NCI-H2029 treated with DMSO at 0.1 percent for 48 hours (cell line): ENCODE data around the gene C1RL.

ENCODE experiments used
- DNase-seq: peaks from one replicate; lab custom pipeline; 2025; lab: John Stamatoyannopoulos, UW

The C1RL gene, protein sequence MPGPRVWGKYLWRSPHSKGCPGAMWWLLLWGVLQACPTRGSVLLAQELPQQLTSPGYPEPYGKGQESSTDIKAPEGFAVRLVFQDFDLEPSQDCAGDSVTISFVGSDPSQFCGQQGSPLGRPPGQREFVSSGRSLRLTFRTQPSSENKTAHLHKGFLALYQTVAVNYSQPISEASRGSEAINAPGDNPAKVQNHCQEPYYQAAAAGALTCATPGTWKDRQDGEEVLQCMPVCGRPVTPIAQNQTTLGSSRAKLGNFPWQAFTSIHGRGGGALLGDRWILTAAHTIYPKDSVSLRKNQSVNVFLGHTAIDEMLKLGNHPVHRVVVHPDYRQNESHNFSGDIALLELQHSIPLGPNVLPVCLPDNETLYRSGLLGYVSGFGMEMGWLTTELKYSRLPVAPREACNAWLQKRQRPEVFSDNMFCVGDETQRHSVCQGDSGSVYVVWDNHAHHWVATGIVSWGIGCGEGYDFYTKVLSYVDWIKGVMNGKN

DNA sequence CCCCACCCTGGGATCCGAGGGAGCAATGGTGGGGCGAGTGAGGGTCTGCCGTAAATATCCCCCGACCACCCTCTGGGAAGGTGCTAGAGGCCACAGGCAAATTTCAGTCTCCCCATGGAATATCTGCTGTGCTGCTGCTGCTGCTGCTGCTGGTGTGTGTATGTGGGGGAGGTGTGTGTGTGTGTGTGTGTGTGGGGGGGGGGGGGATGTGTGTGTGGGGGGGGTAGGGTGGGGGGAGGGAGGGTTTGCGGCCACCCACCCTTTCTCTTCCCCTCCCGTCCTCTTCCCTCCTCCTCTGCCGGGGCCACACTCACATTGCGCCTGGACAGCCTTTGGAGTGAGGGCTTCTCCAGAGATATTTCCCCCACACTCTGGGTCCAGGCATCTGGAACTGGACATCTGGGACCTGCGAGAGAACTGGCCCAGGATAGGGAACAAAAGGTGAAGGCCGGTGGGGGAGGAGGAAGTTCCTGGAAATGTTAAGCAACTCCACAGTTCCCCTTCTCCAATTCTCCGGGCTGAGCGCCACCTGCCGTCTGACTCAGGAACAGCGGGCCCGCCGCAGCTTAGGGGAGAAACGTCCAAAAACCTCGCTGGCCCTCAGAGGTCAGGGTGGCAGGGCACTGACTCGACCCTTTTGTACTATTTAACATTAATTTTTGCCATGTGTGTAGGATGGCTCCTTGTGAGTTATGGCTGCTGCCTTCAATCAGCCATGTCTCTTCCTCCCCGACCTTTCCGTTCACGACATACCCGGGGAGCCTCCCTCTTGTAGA, at the start of gene C1RL:
Gene C1RL (minus strand): TSS at position 419 of the 776 bp plus-strand sequence. CDS start 34 bp downstream, at position 385.
- DNase-seq, result peak; percentile 70

DNA sequence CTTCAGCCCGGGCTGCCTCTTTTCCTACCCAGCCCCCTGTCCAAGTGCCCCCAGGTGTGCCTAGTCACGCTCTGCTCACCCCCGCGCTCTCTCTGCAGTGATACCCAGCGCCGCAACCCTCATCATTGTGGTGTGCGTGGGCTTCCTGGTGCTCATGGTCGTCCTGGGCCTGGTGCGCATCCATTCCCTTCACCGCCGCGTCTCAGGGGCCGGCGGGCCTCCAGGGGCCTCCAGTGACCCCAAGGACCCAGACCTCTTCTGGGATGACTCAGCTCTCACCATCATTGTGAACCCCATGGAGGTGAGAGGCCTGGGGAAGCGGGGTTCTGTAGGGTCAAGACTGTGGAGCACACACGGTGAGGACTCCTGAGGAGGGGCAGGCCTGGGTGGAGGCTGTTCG, 48.4 kb upstream of the C1RL start:
- DNase-seq, result no peak

DNA sequence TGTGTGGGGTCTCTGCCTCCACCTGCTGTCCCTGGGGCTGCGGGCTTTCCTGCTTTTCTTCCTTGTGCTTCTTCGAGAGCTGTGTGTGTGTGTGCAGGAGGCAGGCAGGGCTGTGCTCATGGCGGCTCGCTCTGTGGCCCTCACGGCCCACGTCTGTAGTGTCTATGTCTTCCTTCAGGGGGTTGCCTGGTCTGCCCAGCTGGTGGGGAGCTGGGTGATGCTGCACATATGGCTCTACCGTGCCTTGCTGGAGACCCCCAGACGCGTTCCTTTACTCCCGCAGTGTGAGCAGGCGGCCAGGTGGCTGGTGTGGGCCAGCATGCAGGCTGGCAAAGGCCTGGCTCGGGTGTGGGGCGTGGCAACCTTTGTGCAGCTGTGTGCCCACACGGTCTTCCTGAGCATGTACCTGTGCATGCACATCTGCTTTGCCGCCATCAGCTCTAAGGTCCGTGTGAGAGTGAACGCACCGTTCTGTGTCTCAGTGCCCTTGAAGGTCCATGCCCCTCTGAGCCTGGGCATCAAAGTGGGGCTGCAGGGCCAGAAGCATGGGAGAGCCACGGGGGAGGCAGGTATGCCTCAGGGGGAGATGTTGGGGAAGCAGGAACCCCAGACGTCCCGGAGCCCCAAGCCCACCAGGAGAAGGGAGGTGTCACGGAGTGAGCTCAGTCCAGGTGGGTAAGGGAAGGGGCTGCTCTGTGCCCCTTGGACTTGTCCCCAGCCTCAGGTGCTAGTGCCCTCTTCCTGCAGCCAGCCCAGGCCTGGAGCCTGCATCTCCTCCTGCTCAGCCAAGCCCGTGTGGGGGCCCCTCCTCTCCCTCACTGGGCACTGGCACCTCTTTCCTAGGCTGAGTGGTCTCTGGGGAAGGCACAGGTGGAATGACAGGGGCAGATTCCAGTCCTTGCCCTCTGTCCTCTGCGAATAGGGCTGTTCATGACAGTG, 47.5 kb upstream of the C1RL start:
- DNase-seq, result no peak

DNA sequence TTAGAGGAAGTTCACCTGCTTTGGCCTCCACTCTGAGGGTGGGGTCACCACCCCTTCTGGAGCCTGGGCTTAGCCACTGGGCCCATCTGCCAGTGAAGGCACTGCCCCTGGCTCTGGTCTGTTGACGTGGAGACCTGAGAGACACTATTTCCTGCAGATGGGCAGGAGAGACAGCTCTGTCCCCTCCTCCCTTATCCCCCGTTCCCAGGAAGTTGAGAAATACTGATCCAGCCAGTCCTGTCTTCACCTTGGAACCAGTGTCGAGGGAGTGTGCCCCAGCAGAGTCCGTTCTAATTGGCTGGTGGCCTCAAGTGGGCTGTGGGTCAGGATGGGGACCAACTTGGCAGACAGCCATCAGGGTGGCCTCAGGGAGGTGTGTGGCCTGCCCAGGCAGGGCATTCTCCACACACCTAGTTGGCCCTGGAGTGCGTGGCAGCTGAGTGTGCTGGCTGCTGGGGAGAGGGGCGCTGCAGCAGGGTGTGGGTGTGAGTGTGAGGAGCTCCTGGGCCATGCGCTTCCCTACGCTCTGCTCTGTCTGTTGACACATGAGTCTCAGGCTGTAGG, 46.5 kb upstream of the C1RL start:
- DNase-seq, result peak; percentile 28

DNA sequence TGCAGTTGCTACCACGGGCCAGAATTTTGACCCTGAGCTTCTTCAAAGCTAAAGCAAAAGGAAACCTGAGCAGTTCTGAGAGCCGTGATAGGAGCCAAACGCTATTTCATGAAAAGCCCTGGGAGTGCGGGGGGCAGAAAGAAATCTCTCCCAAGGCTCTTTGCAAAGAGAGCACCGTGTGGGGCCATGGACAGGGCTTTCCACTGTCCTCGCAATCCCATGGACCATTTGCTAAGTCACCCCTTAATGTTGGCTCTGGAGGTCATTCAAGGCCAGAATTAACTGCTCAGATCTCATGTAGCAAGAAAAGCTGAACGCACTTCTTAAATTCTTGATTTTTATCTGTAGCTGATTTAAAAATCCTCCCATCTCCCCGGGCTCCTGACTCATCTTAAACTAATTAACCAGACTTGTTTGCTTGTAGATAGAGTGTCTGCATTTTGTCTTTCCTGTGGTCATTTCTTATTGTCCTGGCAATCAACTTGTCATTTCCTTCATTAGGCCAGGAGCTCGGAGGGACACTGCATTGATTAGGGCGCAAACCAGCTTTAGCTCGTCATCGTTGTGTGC, 46.0 kb upstream of the C1RL start:
- no peak for DNase-seq

DNA sequence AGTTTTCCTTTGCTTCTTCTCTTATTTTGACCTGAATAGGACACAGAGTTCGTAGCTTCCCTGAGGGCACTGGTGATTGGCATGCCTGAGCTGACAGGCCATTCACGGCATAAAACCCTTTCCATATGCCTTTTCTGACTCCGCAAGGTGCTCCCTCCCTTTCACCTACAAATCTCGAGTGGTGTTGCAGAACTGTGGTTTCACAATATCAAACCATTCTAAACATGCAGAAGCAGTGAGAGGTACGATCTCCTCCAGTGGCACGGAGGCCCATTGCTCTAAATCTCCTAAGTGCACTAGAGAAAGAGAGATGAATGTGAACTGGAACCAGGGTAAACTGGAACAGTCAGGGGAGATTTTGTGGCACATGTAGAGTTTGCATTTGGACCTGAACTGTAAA, 45.0 kb upstream of the C1RL start:
- DNase-seq, result no peak

DNA sequence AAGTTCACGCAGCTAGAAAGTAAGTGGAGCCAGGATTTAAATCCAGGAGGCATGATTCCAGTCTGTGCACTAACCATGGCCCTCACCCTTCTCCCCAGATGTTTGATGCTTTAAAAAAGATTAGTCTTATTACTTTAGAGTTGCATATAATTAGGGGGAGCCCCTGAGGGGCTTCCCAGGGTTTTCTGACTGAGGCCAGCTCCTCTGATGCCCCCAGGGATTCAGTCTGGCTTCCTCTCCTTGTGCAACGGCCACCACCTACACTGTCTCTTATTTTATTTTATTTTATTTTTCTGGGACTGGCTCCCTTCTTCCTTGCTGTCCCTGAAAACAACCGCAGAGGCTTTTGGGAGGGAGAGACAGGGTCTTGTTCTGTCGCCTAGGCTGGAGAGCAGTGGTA, 43.8 kb upstream of the C1RL start:
- DNase-seq, result no peak

DNA sequence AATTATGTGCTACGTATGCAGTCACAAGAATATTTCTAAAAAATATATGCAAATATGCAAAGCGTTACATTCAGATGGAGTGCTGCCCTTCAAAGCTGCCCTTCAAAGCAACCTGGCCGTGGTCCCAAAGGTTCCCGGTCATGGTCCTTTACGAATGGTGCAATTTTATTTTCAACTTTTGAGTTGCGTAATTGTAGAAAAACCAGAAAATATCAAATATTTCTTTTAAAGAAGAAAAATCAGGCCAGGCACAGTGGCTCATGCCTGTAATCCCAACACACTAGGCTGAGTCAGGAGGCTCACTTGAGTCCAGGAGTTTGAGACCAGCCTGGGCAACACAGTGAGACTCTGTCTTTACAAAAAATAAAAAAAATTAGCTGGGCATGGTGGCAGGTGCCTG, 42.5 kb upstream of the C1RL start:
- DNase-seq, result no peak

DNA sequence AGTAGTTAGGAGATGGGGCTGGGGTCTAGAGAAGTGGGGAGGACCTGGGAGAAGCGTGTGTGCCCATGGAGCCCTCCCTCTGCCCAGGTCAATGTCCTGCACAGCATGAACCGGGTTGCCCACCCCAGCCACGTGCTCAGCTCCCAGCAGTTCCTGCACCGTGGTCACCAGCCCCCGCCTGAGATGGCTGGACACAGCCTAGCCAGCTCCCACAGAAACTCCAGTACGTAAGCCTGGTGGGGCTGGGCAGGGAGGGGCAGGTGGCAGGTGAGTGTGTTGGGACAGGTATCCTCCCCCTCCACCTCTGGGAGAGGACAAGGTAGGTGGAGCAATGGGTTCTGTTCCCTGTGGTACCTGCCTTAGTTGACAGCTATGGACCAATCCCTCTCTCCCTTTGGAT, 41.8 kb upstream of the C1RL start:
- no peak for DNase-seq

DNA sequence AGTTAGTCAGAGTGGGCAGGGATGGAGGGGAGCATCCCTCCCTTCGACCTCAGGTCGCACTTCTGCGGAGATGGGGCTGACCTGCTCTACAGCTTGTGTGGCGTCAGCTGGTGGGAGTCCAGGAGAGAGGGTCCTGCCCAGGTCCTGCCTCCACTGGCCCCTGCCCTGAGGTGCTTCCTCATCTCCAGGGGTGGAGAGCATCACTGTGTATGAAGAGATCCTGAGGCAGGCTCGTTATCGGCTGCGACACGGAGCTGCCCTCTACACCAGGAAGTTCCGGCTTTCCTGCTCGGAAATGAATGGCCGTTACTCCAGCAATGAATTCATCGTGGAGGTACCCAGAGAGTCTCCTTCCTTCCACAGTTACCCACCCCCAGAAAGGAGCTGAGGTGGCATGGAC, 41.3 kb upstream of the C1RL start:
- DNase-seq, result no peak

DNA sequence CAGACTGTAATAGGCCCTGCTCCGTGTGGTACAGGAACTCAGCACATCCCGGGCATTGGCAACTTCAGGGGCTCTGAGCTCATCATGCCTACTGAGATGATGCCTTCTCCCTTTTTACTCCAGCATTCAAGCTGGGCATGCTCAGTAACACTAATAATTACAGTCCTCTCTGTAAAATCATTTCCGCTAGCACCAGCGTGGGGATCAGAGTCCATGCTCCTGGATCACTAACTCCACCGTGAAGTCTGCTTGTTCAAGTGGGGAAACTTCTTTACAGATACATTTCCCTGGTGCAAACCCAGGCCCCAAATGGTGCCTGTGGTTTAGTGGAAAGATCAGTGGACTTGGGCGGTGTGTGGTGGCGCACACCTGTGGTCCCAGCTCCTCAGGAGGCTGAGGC, 37.9 kb upstream of the C1RL start:
- no peak for DNase-seq

DNA sequence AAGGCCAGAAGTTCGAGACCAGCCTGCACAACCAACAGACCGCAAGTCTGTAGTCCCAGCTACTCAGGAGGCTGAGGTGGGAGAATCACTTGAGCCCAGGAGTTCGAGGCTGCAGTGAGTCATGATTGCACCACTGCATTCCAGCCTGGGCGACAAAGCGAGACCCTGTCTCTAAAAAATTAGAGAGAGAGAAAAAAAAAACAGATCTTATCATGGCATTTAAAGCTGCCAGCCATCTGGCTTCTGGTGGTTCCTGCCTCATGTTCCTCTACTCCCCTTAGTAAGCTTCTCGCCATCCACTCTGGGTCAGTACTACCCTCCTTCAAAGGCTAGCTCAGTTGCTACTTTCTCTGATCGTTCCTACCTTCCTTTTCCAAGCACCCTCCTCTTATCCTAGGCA, 37.2 kb upstream of the C1RL start:
- no peak for DNase-seq

DNA sequence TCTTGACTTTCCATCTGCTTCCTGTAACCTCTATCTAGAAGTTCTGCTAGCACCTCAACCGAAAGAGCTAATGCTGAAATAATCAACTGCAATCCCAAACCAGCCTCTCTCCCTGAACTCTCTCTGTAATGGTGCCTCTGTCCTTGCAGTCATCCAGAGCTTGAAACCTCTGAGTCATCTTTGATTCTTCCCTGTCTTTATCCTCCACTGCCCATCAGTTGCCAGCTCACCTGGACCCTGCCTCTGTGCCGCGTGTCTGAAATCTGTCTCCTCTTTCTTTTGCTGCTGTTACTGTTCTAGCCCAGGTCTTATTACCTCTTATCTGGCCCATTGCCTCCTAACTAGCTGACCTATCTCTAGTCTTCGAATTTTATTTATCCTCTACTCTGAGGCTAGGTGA, 36.7 kb upstream of the C1RL start:
- DNase-seq, result no peak

DNA sequence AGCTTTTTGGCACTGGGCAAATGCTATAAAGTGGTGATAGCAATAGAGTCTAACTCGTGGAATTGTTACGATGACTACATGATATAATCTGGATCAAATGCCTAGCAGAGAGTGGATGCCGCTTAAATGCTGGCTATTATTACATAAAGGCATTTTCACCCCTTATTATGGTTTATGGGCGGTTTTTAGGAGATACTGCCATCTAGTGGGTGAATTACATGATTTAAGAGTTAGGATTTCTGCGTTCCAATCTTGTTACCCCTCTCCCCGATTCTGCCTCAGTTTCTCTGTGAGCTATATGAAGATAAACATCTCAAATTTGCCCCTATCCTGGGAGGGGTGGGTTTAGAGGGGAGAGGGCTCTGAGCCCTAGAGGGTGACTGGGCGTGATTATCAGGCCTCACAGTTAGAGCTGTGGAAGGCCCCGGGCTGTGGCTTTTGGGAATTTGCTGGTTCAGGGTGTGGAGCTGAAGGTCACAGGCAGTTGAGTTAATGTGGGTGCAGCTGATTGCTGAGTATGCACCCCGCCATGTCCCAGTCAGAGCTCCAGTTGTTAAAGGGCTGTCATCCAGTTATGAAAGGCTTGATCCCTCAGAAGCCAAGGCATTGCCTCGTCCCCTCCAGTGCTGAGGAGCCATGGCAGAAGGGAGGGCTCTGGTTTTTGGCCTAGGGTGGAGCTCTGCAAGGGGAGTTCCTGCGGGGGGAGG, 35.6 kb upstream of the C1RL start:
- peak; percentile 33 for DNase-seq

DNA sequence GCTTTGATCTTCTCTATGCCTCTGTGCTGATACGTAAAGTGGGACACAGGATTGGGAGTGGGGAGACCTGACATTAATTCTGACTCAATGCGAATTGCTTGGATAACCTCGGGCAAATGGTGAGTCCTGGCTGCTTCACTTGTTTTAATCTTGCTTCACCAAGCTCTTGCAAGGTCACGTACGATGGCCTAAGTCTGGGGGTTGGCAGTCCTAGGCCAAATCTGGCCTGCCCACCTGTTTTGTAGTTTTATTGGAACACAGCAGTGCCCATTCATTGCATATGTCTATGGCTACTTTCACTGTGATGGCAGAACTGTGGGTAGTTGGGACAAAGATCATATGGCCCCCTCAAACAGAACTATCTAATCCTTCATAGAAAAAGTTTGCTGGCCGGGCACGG, 34.5 kb upstream of the C1RL start:
- no peak for DNase-seq

DNA sequence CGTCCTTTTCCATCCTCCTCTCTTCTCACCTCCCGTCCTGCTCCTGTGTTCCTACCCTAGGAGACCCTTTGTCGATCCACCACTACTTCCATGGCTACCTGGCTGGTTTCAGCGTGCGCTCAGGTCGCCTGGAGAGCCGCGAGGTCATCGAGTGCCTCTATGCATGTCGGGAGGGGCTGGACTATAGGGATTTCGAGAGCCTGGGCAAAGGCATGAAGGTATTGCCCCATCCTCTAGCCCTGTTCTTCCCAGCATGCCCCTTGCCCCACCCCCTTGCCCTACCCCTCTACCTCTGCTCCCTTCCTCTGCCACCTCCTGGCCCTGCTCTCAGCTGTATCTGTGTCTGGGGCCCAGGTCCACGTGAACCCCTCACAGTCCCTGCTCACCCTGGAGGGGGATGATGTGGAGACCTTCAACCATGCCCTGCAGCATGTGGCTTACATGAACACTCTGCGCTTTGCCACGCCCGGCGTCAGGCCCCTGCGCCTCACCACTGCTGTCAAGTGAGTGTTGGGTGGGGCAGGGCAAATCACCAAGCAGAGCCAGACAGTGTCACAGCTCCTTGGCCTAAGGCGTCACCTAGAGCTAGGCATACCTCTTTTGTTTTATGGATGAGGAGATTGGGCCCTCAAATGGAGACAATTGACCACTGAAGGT, 33.9 kb upstream of the C1RL start:
- no peak for DNase-seq

DNA sequence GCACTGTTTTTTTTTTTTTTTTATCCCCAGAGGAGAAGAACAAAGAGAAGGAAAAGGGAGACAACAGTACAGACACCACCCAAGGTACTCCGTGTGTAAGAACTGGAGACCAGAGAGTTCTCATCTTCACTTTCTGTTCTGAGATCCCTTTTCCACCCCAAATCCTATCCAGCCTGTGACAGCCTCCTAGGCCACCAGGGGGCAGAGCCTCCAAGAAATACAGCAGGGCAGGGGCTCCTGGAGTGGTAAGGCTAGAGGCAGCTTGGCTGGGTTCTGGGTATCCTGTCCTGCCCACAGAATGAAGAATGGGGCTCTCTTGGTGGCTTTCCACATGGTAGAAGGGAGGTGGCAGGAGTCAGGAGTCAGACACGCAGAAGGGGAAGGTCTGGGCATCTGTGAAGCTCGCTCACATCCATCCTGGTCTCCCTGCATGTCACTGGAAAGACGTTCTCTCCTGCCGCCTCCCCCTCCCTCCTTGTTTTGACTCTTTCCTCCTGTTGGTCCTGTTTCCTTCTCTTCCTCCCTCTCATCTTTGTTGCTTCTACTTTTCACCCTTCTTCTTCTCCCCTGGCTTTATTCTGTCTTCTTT, 33.1 kb upstream of the C1RL start:
- no peak for DNase-seq

DNA sequence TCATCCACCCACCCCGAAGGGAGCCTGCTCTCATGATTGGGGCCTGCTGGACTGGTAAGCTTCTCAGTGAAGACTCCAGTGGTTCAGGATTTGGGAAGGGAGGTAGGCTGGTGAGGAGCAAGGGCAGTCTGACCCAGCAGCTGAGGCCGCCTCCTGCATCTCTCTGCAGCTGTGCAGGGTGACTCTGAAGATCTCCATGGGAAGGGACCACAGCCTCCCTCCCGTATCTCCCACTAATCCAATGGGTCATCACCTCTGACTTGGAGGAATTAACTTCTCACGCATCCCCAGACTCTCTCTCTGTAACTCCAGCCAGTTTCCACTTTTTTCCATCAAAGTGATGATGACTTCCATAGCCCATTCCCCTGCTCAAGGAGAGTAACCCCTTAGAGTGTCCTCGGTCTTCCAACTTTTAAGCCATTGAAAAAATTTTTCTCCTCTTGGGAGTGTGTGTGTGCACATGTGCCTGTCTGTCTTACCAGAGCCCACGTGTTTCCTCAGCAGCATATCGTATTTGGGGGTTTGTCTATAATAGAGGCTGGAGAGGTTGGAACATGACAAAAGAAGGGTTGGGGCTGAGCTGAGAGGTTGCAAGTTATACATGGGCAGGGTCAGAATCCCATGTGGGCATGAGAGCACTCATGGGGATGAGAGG, 32.5 kb upstream of the C1RL start:
- no peak for DNase-seq

DNA sequence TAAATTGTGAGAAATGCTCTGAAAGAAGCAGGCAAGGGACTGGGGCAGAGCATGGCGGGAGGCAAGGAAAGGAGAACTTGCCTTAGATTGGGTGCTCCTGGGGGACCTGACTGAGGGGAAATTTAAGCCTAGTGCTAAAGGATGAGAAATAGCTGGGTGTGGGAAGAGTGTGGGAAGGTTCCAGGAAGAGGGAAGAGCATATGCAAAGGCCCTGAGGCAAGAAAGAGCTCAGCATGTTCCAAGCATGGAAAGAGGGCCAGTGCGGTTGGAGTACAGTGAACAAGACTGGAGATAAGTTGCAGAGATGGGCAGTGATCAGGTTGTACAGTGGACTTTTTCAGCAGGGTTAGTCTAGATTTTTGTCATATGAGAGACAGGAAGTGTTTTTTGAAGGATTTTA, 30.2 kb upstream of the C1RL start:
- DNase-seq, result no peak
